HFFc6 (cell line): ENCODE measurements around the gene STK32C. TPM values are rescaled to one million over a fixed set of nuclear protein-coding genes. Genes with fewer than 3 reads are reported as not detected.

ENCODE experiments used
- DNase-seq: peaks from one replicate; pipeline ENCODE4 v3.0.0-alpha.2; 2018
- H3K27ac Mint-ChIP-seq: 2 replicates; pipeline ENCODE4 v1.8.0; 2020; ENCODE audit warnings: mild to moderate bottlenecking, mixed read lengths
- H3K27me3 Mint-ChIP-seq: 2 replicates; pipeline ENCODE4 v1.8.0; 2021; ENCODE audit warnings: mild to moderate bottlenecking, moderate library complexity, mixed read lengths; ENCODE audit not compliant: insufficient read depth
- H3K36me3 Mint-ChIP-seq: 2 replicates; pipeline ENCODE4 v1.8.0; 2021; ENCODE audit warnings: low read depth, mixed read lengths
- H3K4me1 Mint-ChIP-seq: 2 replicates; pipeline ENCODE4 v1.8.0; 2020; ENCODE audit warnings: low read depth, mixed read lengths
- H3K4me3 Mint-ChIP-seq: 2 replicates; pipeline ENCODE4 v1.8.0; 2020; ENCODE audit warnings: mild to moderate bottlenecking, moderate library complexity, mixed read lengths
- H3K9me3 Mint-ChIP-seq: 2 replicates; pipeline ENCODE4 v1.8.0; 2020; ENCODE audit warnings: mild to moderate bottlenecking, mixed read lengths
- total RNA-seq, 6 experiments: library from RNA; stranded (reverse); fragmentation: NEBNext Ultra II Directional; extraction: Animal tissue kit (Norgen Biotek cat#: 25700); gene quantifications; 2 replicates in 1 of 6; 3 replicates in 5 of 6; pipeline ENCODE4 v1.2.3, GENCODE V29; 2021
- TF ChIP-seq, protein P1 (sequence below): fragments of 200-600 bp; sonication (generic); IDR thresholded peaks from 2 replicates; pipeline ENCODE4 v1.5.0; 2021; ENCODE audit warnings: antibody characterized with exemption, mild to moderate bottlenecking

The STK32C gene
- total RNA-seq, 6 experiments from 2014 or later: 5.5 to 8.3 (median 7.2) TPM

DNA sequence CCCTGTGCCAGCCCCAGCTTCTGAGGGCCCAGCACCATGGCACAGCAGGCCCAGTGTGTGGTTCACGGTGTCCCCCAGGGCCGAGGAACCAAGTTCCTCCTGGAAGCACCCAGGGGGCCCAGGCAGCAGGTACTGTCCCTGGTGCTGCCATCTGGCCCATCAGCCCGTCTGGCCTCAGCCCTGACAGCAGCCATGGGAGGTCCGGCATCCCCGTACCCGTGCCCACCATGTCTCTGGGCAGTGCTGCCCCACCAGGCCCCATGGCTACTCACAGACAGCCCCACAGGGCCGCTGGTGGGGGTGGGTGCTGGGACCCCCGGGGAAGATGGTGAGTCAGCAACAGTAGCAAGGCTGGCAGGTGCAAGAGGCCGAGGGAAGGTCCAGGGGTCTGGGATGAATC lies 32.8 kb downstream of the STK32C start:
- Mint-ChIP-seq H3K4me3 (no peak overlapping the region), H3K4me1 (peaks cover 8% of the 10 kb centered on the region), H3K36me3 (no peaks in the 10 kb centered on the region), H3K27me3 (peaks cover 25% of the 10 kb centered on the region), H3K9me3 (no peaks in the 10 kb centered on the region), H3K27ac (no peak overlapping the region)
- DNase-seq: no peak
- TF ChIP-seq, protein P1, sequence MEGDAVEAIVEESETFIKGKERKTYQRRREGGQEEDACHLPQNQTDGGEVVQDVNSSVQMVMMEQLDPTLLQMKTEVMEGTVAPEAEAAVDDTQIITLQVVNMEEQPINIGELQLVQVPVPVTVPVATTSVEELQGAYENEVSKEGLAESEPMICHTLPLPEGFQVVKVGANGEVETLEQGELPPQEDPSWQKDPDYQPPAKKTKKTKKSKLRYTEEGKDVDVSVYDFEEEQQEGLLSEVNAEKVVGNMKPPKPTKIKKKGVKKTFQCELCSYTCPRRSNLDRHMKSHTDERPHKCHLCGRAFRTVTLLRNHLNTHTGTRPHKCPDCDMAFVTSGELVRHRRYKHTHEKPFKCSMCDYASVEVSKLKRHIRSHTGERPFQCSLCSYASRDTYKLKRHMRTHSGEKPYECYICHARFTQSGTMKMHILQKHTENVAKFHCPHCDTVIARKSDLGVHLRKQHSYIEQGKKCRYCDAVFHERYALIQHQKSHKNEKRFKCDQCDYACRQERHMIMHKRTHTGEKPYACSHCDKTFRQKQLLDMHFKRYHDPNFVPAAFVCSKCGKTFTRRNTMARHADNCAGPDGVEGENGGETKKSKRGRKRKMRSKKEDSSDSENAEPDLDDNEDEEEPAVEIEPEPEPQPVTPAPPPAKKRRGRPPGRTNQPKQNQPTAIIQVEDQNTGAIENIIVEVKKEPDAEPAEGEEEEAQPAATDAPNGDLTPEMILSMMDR: no peak

DNA sequence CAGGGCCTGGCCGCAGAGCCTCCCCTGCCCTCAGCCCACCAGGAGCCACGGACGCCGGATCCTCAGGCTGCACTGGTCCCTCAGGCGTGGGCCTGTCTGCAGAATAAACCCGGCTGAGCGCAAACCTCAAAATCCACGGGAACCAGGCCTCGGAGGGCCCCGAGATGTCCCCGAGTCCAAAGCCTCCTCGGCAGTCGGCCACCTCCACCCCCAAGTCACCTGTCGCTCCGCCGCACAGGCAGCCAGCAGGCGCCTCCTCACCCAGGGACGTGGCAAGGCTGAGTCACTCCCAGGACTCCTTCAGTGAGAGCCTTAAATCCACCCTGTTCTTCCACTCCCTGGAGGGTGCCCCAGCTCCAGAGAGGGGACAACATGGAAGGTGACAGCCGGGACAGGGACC lies 33.2 kb downstream of the STK32C start:
- DNase-seq: no peak
- Mint-ChIP-seq H3K27ac (no peak overlapping the region), H3K27me3 (peaks cover 23% of the 10 kb centered on the region), H3K36me3 (no peaks in the 10 kb centered on the region), H3K4me1 (peaks cover 8% of the 10 kb centered on the region), H3K9me3 (no peaks in the 10 kb centered on the region), H3K4me3 (no peak overlapping the region)
- TF ChIP-seq, protein P1: no peak

DNA sequence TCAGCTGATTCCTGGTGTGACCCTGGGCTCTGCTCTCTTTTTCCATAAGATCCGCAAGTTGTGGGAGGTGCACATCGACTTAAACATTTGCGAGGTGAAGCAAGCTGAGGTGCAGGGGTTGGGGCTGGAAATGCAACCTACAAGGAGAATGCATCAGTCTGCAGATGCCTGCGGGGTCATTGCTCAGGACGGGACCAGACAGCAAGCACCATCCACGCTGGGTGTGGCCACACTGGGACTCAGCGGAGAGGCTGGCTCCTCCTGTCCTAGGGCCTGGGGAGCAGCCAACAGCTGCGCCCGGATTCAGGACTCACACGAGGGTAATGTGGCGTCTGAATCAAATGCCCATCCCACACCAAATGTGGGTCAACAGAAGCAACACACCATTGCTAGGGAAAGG lies 33.8 kb downstream of the STK32C start:
- no peak for DNase-seq
- peaks cover 8% of the 10 kb centered on the region for H3K4me1 Mint-ChIP-seq
- no peak overlapping the region for H3K27ac Mint-ChIP-seq

DNA sequence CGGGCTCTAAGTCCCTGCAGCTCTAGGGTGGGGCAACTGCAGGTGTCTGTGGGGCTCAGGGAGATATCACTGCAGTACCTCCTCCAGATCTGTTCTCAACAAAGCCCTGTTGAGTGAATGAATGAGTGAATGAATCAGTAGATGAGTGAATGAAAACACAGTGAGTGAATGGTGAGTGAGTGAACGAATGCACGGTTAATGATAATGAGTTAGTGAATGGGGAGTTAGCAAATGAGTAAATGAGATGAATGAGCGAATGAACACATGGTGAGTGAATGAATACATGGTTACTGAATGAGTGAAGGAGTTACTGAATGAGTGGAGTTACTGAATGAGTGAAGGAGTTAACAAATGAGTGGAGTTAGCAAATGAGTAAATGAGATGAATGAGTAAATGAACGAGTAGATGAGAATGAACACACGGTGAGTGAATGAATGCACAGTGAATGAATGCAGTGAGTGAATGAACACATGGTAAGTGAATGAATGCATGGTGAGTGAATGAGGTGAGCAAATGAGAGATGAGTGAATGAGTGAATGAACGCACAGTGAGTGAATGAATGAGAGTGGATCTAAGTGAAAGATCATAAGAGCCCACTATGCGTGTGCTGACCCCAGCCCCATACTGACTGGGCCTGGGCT lies 34.3 kb downstream of the STK32C start:
- Mint-ChIP-seq H3K4me1 (peaks cover 8% of the 10 kb centered on the region), H3K4me3 (no peak overlapping the region), H3K27me3 (peaks cover 22% of the 10 kb centered on the region), H3K27ac (no peak overlapping the region), H3K36me3 (peaks cover 1% of the 10 kb centered on the region; the same call in 1 of the 2 replicates), H3K9me3 (0 out of 2 replicates have a peak, but pooled peaks cover under 1% of the 10 kb centered on the region)
- TF ChIP-seq, protein P1: no peak
- DNase-seq: no peak

More for the DNA sequence above, 33.8 kb downstream of the STK32C start:
- TF ChIP-seq, protein P1: no peak
- Mint-ChIP-seq H3K27me3 (peaks cover 22% of the 10 kb centered on the region), H3K9me3 (no peaks in the 10 kb centered on the region), H3K36me3 (no peaks in the 10 kb centered on the region), H3K4me3 (no peak overlapping the region)

DNA sequence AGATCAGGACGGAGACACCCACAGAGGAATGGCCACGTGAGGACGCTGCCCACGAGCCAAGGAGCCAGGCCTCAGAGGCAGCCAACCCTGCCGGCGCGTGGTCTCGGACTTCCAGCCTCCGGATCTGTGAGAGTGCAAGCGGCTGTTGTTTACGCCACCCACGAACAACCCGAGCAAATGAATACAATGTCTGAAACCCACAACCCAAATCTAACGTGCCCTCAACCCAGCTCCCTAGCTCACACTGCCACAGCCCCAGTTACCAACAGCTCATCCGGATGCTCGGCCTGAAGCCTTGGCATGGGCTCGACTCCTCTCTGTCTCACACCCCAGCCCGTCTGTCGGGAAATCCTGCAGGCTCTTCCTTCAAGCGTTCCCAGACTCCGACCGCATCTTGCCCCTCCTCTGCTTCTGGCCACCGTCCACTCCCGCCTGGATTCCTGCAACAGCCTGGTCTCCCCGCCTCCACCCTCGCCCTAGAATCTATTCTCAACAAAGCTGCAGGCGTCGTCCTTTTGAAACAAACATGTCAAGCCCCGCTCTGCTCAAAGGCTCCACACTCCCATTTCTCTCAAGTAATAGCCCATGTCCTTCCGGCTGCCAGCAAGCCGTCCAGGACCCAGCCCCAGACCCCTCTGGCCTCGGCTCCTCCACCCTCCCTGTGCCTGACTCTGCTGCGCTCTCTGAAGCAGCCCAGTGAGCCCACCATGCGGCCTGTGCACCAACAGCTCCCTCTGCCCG lies 35.3 kb downstream of the STK32C start:
- DNase-seq: no peak
- H3K27ac Mint-ChIP-seq: no peak overlapping the region
- TF ChIP-seq, protein P1: no peak
- peaks cover 10% of the 10 kb centered on the region for H3K9me3 Mint-ChIP-seq
- peaks cover 8% of the 10 kb centered on the region for H3K4me1 Mint-ChIP-seq
- peaks cover 9% of the 10 kb centered on the region; the same call in 1 of the 2 replicates for H3K36me3 Mint-ChIP-seq
- H3K27me3 Mint-ChIP-seq: peaks cover 22% of the 10 kb centered on the region
- peak overlapping the region; percentile 2; the same call in 1 of the 2 replicates for H3K4me3 Mint-ChIP-seq
